VCaP (cell line): ENCODE data around the gene WNT2.

Experiments
- H3K27ac ChIP-seq: fragments of 450-650 bp; 2 replicates; pipeline ENCODE4 v1.5.1; 2017
- CTCF ChIP-seq: fragments of 450-650 bp; conservative IDR thresholded peaks from 2 replicates; pipeline ENCODE4 v1.5.1; 2017; ENCODE audit warnings: mild to moderate bottlenecking, moderate library complexity

Gene WNT2

GRCh38 chr7:117322741-117323304, at the start of gene WNT2:
WNT2 (minus strand) TSS chr7:117323058; CDS start chr7:117322989, 69 bp downstream.
- TF ChIP-seq CTCF: no peak
- peak within 1 kb of the TSS; percentile 99 for H3K27ac ChIP-seq

- no peak overlapping the region for H3K27ac ChIP-seq
- TF ChIP-seq CTCF: no peak
Measured at GRCh38 chr7:117372073-117372472, 49.2 kb upstream of the WNT2 start.

- peak overlapping the region; percentile 78 for H3K27ac ChIP-seq
Measured at GRCh38 chr7:117364339-117365080, 41.7 kb upstream of the WNT2 start.

GRCh38 chr7:117362294-117362888, 39.5 kb upstream of the WNT2 start:
- no peak for TF ChIP-seq CTCF
- H3K27ac ChIP-seq: peak overlapping the region; percentile 78

More at GRCh38 chr7:117364339-117365080, 41.7 kb upstream of the WNT2 start:
- no peak for TF ChIP-seq CTCF

- no peak for TF ChIP-seq CTCF
Measured at GRCh38 chr7:117350027-117350426, 27.2 kb upstream of the WNT2 start.

GRCh38 chr7:117349570-117349969, 26.7 kb upstream of the WNT2 start:
- TF ChIP-seq CTCF: no peak
- no peak overlapping the region for H3K27ac ChIP-seq

More at GRCh38 chr7:117350027-117350426, 27.2 kb upstream of the WNT2 start:
- H3K27ac ChIP-seq: no peak overlapping the region

GRCh38 chr7:117347962-117348672, 25.3 kb upstream of the WNT2 start:
- no peak overlapping the region for H3K27ac ChIP-seq
- no peak for TF ChIP-seq CTCF
